Measurements from ENCODE around the gene AREG.
"Not testable (repeated sequence)": the region's sequence is repeated elsewhere in the genome, so short reads cannot be mapped to it uniquely, and the experiment has no call there.

The AREG gene, protein sequence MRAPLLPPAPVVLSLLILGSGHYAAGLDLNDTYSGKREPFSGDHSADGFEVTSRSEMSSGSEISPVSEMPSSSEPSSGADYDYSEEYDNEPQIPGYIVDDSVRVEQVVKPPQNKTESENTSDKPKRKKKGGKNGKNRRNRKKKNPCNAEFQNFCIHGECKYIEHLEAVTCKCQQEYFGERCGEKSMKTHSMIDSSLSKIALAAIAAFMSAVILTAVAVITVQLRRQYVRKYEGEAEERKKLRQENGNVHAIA

DNA sequence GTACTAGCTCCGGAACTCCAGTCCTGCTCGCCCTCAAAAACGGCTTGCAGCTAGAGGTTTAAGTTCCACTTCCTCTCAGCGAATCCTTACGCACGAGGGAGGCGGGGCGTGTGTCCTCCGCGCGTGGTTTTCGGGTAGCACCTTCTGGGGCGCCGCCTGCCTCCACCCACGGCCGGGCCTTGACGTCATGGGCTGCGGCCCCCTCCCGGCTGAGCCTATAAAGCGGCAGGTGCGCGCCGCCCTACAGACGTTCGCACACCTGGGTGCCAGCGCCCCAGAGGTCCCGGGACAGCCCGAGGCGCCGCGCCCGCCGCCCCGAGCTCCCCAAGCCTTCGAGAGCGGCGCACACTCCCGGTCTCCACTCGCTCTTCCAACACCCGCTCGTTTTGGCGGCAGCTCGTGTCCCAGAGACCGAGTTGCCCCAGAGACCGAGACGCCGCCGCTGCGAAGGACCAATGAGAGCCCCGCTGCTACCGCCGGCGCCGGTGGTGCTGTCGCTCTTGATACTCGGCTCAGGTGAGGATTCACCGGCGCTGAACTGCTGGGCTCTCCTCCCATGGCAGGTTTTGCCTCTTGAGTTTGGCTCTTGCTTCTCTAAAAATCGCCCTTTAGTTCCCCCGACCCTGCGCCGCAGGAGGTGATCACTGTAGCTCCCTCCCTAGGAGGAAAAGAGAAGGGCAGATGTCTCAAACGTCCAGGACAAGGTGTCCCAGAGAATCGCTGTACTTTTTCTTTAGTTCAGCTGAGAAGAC is at the start of gene AREG:
AREG (plus strand) TSS at position 246 of the 752 bp plus-strand sequence; CDS start at position 456, 210 bp downstream.
- DNase-seq, result peak; percentile 87

DNA sequence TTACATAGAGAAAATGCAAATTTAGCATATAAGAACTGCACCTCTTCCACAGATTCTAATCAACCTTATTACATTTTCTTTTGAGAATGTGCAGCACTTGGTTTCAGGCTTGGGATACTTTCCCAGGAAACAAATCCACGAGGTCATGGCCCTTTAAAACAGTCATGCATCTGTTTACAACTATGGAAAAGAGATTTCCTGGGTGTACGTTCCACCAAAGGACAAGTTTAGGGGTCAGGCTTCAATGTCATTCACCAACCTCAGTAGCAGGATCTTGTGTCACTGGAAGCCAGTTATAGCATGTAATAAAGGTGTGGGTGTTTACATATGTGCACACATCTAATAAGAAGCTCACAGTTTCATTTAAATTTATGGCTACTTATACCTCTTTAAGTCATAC is 49.3 kb upstream of the AREG start:
- no peak for DNase-seq

DNA sequence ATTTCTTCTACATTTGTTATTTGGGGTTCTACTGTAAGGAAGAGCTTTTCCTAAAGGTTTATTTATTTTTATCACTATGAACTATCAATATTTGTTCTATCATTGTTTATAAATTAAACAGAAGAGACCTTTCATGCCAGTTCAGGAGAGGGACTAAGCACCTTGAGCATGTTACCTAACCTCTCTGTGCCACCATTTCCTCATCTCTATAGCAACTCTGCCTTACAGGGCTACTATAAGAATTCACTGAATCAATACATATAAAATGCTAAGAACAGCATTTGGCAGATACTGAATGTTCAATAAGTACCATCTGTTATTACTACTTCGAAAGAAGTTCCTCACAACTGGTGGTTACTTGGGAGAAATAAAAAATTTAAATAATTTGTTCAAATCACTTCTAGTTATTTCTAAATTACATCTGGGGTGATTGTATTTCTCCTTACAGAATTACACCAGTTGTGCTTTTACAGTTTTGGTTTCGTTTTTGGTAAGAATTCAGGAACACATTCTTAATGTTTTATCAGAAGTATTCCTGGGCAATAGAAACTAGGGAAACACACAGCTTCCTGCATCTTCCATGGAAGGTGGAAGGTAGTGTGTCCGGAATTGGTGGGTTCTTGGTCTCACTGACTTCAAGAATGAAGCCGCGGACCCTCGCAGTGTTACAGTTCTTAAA is 47.0 kb upstream of the AREG start:
- DNase-seq, result peak; percentile 15

DNA sequence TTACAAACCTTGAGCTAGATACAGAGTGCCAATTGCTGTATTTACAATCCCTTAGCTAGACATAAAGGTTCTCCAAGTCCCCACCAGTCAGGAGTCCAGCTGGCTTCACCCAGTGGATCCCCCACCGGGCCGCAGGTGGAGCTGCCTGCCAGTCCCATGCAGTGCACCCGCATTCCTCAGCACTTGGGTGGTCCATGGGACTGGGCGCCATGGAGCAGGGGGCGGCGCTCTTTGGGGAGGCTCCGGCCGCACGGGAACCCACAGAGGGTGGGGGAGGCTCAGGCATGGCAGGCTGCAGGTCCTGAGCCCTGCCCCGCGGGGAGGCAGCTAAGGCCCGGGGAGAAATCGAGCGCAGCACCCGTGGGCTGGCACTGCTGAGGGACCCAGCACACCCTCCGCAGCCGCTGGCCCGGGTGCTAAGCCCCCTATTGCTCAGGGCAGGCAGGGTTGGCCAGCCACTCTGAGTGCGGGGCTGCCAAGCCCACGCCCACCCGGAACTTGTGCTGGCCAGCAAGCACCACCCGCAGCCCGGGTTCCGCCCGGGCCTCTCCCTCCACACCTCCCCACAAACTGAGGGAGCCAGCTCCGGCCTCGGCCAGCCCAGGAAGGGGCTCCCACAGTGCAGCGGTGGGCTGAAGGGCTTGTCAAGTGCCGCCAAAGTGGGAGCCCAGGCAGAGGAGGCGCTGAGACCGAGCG is 45.9 kb upstream of the AREG start:
- not testable (repeated sequence) for DNase-seq

DNA sequence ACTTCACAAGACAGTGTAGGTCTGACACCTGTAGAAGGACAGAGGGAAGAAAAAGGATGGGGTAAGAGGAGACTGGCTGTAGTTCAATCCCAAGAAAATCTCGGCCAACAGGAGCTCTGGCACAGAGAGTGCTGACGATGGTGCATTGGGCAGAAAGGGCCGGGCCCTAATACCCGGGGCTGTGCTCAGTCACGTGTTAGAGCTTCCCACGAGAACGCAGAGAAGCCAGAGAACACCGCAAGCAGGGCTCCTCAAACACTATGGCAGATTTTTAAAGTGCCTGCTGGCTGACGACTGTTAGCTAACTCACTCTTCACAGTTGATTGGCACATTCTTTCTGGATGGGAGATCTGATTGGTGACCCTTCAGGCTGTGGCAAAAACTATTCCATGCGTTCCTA is 44.5 kb upstream of the AREG start:
- no peak for DNase-seq

DNA sequence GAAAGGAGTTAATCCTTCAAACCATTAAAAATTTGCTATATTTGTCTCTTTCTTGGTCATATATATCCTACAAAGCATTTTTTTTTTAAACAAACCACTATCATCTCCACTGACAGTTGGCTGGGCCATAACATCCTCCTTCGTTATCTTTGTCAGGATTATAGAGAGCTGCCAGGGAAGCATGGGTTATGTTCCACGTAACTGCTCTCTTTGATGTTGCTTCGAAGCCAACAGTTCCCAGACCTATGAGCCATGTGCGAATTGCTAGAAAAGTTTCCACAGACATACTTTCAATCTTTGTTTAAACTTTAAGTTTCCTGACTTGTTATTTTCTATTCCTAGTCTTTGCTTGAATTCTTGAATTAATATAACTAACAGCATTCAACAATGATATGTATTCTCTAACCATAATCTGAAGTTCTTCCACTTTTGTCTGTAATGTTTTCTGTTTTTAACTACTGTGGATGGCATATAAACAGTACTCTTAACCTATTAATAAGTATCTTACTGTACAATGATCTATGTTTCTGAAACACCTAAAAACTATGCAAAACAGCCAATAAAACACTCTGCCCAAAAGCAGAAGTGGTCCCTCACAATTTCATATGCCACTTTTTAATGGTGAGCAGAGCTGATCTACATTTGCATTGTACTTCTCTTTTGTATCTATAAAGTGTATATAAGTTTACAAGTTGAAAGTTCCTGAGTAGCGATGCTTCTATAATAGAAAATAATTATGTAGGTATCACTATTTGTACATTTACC is 42.1 kb upstream of the AREG start:
- DNase-seq, result no peak

DNA sequence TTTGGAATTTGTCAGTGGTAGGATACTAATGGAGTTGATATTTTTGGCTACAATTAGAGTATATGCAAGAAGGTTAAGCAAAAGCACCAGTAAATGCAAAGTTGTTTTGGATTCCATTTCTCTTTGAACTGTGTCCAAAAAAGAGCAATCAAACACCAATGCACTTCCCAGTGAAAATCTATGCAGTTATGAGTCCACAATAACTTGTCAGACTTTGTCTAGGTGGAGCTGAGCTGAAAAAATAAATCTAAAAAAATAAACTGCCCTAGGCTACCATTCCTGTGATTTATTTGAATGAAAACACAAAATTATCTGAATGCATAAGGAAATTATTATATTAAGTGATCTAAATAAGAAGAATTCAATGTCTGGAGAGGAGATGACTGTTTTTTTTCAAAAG is 37.0 kb upstream of the AREG start:
- no peak for DNase-seq

DNA sequence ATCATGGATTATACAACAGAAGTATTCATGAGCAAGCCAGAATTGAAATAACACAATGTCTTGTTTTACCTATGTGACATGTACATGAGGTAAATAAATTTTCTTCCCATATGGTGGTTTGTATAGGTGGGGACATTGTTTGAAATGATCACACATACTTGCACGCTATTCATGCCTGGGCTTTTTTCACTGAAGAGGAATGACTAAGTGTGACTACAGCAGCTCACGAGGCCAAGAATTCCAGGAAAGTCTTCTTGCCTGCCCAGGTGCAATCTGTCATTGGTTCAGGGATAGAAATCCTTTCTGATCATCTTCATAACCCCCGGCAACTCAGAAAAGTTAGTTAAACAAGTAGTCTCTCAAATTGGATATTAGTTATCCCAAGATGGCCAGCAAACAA is 36.3 kb upstream of the AREG start:
- no peak for DNase-seq

DNA sequence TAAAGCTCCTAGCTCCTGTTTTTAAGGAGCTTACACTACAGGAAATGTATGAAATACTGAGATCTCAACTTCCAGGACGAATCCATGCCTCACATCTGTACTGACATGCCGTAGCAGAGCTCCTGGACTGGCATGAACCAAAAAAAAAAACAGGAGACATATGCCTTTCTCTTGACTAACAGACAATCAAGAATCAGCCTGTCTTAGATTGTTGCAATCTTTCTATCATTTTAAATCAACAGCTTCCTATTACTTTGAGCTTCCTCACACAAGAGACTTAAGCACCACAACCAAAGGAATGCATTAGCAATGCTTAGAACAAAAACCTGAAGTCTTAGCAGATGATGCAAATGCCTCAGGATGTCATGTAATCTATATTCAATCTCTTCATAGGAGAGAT is 34.7 kb upstream of the AREG start:
- no peak for DNase-seq

DNA sequence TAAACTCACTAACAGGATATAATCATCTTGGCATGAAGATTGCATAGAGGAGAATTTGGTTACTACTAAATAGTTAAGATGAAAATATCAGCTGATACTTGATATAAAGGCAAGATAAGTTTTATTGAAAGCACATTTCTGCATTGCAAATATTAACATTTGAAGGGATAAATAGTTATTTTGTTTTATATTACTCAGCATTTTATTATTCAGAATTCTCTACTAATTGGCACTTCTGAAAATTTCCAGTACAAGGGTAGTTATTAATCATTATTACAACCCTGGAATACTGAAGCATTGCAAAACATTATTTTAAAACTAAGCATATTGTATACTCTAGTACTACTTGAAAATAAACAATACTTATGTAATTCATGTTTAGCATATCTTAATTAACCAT is 32.7 kb upstream of the AREG start:
- no peak for DNase-seq

DNA sequence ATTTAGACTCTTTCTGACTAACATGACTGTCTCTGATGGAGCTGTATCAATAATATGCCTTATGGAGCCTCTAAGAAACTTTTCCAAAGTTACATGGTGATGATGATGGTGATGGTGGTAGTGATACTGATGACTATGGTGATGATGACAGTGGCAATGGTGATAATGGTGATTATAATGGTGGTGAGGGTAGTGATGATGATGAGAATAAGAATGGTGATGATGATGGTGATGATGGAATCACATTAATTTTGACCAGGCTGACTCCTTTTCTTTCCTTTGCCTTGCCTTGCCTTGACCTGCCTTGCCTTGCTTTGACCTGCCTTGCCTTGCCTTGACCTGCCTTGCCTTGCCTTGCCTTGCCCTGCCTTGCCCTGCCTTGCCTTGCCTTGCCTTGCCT is 31.7 kb upstream of the AREG start:
- no peak for DNase-seq

DNA sequence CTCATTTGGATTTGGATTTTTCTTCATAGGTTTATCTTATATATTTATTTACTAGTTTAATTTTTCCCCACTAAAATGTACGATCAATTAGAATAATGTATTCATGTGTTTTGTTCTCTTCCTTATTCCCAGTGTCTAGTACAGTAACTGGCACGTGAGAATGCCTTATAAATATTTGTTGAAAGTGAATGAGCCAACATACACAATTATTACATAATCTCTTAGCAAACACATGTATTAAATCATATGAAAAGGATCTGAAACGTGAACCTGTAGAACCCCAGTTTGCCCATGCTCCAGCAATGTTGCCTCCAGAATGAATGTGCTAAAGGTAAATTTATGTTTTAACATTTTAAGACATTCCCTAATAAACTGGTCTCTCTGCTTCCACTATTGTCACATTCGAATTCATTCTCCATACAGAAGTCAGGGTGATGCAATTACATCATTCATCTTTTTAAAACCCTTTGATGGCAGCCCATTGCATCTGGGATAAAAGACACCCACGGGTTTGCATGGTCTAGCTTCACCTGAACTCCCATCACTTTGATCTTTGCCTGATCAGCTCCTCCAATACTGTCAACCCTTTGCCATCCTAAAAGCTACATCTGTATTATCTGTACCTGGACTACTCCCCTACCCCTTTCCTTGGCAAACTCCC is 30.7 kb upstream of the AREG start:
- DNase-seq, result no peak

DNA sequence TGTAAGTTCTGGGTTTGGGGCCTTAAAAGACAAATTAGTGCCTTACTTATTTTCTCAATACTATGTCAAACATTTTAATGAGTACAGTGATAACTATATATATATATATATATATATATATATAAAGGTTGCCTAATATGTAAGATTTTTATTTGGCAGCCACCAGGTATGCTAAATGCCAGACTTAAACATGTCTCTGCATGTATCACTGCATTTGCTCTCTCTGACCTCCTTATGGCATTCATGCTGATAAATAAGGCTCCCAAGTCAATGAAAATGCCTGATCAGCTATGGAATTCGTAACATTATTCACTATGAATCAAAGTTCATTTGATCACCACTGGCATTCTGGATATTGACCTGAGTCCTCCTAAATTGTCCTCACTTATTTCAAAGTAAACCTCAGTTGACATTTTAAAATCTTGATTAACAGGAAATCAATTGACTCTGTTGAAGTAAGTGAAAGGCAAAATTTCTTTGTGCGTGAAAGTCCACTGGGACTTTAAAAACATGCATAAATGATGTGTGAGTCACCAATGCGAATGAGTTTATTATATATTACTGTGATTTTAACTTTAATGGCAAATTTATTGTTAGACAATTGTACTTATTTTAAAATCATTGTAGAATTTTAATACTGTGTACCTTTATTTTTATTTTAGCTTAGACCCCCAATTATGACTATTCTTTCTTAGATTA is 29.2 kb upstream of the AREG start:
- no peak for DNase-seq

DNA sequence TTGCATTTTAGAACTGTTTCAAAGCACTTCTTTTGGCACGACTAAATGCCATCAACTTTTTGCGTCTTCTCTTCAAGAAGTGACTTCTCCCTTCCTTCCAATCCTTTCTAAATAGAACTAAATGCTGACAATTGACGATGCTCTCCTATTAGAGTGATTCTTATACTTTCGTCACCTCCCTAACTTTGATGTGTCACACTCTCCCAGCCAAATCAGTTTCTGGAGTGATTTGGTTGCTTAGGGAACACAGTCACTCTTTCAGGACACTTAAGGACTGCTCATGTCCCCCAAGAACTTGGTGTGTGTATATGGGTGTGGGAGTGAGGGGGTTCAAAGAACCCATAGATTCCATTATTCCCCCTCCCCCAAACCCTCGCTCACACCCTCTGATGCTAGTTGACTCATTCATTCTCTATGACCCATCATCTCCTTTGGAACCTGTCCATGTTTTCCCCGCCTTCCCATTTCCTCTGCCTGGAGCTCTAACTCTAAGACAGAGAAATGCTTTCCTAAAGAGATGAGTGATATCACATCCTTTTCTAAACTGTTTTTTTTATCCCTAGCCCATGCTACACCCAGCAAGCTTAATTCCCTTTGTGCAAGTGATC is 26.8 kb upstream of the AREG start:
- no peak for DNase-seq

DNA sequence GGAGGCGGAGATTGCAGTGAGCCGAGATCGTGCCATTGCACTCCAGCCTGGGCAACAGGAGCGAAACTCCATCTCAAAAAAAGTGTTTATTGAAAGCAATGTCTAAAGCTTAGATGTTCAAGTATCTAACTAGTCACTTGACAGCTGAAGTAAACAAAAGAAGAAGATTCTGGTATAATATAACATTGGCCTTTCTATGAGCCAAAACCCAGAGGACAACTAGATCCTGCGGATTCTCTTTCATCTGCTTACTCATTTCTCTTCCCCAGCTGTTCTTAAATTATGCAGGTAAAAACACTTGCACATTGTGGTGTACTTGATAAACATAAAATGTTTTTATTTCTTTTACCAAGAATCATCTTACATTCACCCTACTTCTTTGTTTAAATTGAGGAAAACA is 24.1 kb upstream of the AREG start:
- DNase-seq, result no peak

DNA sequence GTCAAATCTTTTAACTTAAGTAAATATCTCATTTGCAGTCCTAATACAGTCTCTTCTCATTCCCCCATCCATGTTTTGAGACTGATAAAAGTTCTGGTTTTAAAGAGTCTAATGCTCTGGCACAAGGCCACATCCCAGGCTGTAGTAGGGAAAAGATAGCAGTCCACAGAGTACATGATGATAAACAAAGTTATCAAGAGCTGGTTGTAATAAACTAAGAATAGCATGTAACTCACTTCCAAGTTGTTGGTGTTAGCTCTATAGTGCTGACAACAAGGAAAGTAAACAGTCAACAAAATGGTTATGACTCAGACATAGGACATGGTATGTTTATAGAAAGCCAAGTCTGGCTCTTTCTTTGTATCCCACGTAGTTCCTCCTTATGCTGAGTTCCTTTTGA is 21.8 kb upstream of the AREG start:
- DNase-seq, result no peak

DNA sequence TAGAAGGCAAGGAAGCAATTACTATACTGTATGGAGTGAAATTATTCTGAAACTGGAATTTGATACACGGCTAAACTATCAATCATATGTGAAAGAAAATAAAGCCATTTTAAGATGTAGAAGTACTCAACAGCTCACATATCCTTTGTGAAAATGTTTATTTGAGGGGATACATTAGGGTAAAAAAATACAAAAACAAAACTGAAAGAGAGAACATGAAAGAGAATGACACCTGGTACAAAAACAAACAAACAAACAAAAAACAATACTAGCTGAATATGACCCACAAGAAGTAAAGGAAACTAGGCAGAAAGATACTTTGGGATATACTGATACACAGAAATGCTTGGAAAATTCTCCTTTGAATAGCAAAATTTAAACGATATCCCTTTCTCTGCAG is 20.8 kb upstream of the AREG start:
- no peak for DNase-seq

DNA sequence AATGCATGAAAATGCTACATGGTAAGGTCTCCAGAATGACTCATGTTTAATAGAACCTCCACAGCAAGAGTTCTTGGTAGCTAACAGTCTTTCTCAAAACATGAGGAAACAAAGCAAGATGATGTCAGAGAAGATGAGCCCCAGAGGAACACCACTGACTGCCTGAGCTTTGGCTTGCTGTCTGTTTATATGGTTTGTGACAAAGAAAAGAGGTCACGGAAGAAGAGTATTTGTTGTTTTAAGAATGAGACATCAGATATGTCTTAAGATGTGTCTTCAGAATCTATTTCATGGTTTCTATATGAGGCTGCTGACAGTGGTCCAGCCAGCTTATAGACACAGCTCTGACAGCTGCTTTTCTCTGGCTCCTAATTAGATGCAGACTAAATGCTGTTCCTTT is 18.8 kb upstream of the AREG start:
- DNase-seq, result no peak

DNA sequence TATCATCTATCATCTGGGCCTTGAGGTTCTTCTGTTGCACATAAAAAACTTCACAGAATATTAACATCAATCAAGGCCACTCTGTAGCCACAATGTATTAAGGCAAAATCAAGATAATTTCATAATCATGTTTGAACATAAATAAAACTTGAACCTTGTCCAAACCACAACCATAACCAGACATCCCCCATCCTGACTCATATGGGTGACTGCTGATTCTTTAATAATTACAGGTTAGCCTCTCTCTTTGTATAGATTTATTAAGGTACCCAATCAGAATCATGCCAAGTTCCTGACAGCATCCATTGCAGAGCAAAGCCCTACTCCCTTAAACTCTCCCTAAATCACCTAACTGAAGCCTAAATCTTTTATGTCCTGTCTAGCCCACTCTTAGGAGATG is 16.7 kb upstream of the AREG start:
- DNase-seq, result no peak

DNA sequence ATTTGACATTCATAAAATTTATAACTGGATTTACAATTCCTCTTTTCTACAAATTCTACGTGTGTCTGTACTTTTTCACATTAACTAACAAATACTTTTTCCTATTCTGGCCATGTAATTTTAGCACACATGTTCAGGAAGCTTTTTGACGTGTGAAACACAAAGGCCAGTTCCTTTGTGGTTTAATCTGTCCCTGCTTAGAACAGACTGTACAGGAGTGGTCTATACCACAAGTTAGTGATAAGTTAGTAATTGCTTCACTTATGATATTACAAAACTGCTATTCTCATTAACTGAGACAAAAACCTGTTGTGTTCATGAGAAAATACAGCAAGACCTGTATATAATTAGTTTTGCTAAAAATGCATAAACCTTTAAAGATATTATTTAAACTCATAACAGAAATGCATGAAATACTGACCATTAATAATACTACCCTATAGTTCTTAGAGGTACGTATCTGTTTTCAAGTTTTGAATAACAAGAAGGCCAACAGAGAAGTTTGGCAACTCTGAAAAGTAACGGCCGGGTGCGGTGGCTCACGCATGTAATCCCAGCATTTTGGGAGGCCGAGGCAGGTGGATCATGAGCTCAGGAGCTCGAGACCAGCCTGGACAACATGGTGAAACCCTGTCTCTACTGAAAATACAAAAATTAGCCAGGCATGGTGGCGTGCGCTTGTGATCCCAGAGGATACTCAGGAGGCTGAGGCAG is 13.7 kb upstream of the AREG start:
- no peak for DNase-seq

DNA sequence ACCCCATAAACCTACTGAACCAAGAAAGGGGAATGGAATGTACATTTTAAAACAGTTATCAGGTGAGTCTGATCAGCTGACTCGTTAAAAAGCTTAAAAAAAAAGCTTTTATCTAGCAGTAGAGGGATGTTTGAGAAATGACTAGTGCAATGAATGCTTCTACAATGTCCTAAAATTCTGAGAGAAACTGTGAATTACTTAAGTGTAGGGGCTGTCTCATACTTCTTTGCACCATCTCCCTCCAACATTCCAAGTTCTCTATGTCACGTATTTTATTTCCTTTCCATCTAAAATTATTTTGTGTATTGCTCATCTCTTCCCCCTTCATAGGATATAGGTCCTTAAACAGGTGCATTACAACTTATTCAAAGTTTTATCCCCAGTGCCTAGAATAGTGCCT is 11.9 kb upstream of the AREG start:
- DNase-seq, result no peak
